PC-9 (cell line): Measurements from ENCODE around the gene RBMS2. TPM values are rescaled to one million over a fixed set of nuclear protein-coding genes. Genes with fewer than 3 reads are reported as not detected.

Experiments
- BruUV-seq: library from RNA; stranded (reverse); fragments of 400-500 nt; replicated peaks from 2 replicates; lab custom pipeline; 2021; lab: Mats Ljungman, UMichigan
- CTCF ChIA-PET: fragments of 300-600 bp; sonication (Branson Sonifier 250); formaldehyde crosslinking; loops from one replicate; lab custom pipeline; 2022; ENCODE audit warnings: antibody characterized with exemption; lab: Charles Lee
- POLR2A ChIA-PET: fragments of 300-600 bp; sonication (Branson Sonifier 250); formaldehyde crosslinking; loops from one replicate; lab custom pipeline; 2022; ENCODE audit warnings: antibody characterized with exemption; ENCODE audit not compliant: unreplicated experiment; lab: Charles Lee
- DNase-seq, 2 experiments: peaks; one replicate each; pipeline versions ENCODE4 v3.0.0 to v3.0.0-alpha.2; 2015 to 2022; ENCODE audit warnings: mixed read lengths in 1 of 2
- H2AFZ ChIP-seq: fragments of 200-600 bp; sonication (generic); 2 replicates; pipeline ENCODE4 v1.8.1; 2017; ENCODE audit warnings: antibody characterized with exemption
- H3F3A ChIP-seq: fragments of 200-600 bp; sonication (generic); 2 replicates; pipeline ENCODE4 v1.8.1; 2017; ENCODE audit warnings: antibody characterized with exemption, mild to moderate bottlenecking, low read depth; ENCODE audit not compliant: insufficient read depth
- H3K27ac ChIP-seq: fragments of 200-600 bp; sonication (generic); 2 replicates; pipeline ENCODE4 v1.6.1; 2016; ENCODE audit warnings: mixed run types
- H3K27me3 ChIP-seq: fragments of 200-600 bp; sonication (generic); 2 replicates; pipeline ENCODE4 v1.6.1; 2016; ENCODE audit warnings: low read depth, mixed run types; ENCODE audit not compliant: insufficient read depth
- H3K36me3 ChIP-seq: fragments of 200-600 bp; sonication (generic); 2 replicates; pipeline ENCODE4 v1.6.1; 2016; ENCODE audit warnings: low read depth, mixed run types
- H3K4me1 ChIP-seq: fragments of 200-600 bp; sonication (generic); replicated peaks from 2 replicates; pipeline ENCODE4 v1.6.1; 2016; ENCODE audit warnings: mixed run types; ENCODE audit not compliant: insufficient read depth
- H3K4me2 ChIP-seq: fragments of 200-600 bp; sonication (generic); 2 replicates; pipeline ENCODE4 v1.6.1; 2017; ENCODE audit warnings: mixed run types
- H3K4me3 ChIP-seq: fragments of 200-600 bp; sonication (generic); 2 replicates; pipeline ENCODE4 v1.6.1; 2016; ENCODE audit warnings: mixed run types
- H3K79me2 ChIP-seq: fragments of 200-600 bp; sonication (generic); 2 replicates; pipeline ENCODE4 v1.6.1; 2017; ENCODE audit warnings: low read depth, mixed run types
- H3K9me2 ChIP-seq: fragments of 200-600 bp; sonication (generic); 2 replicates; pipeline ENCODE4 v1.8.1; 2017; ENCODE audit warnings: mild to moderate bottlenecking; ENCODE audit not compliant: insufficient read depth
- H3K9me3 ChIP-seq: fragments of 200-600 bp; sonication (generic); 2 replicates; pipeline ENCODE4 v1.8.1; 2016; ENCODE audit warnings: low read depth; ENCODE audit not compliant: insufficient read depth
- H4K20me1 ChIP-seq: fragments of 200-600 bp; sonication (generic); 2 replicates; pipeline ENCODE4 v1.8.1; 2017; ENCODE audit not compliant: insufficient read depth
- EZH2 ChIP-seq: fragments of 200-600 bp; sonication (generic); IDR thresholded peaks from 2 replicates; pipeline ENCODE4 v1.8.0; 2017; ENCODE audit warnings: antibody characterized with exemption, low read depth
- intact Hi-C: fragments of 100-400 bp; cut with micrococcal nuclease; formaldehyde crosslinking; loops from one replicate; pipeline ENCODE4 v1.10.0; 2022; ENCODE audit not compliant: unreplicated experiment
- total RNA-seq: library from RNA; stranded (reverse); gene quantifications from 2 replicates; pipeline ENCODE4 v1.2.3, GENCODE V29; 2021
- TF ChIP-seq, protein P1 (sequence below): fragments of 200-600 bp; sonication (generic); conservative IDR thresholded peaks from 2 replicates; pipeline ENCODE4 v1.6.1; 2017; ENCODE audit warnings: mixed run types, antibody characterized with exemption, mild to moderate bottlenecking, moderate library complexity

Gene RBMS2
- total RNA-seq, 1 experiment from 2014 or later, result 81.8 TPM

GRCh38 chr12:56541631-56542030 lies 20.0 kb downstream of the RBMS2 start:
- Histone ChIP-seq H3K27ac (no peak overlapping the region), H3K4me2 (no peak overlapping the region), H3K4me1 (peaks cover 11% of the 10 kb centered on the region), H3K79me2 (peaks cover 46% of the 10 kb centered on the region), H3F3A (peaks cover 17% of the 10 kb centered on the region; the same call in 1 of the 2 replicates), H3K27me3 (no peaks in the 10 kb centered on the region), H3K4me3 (no peak overlapping the region), H4K20me1 (no peaks in the 10 kb centered on the region), H3K9me3 (no peaks in the 10 kb centered on the region), H2AFZ (no peak overlapping the region), H3K36me3 (0 out of 2 replicates have a peak, but pooled peaks cover 4% of the 10 kb centered on the region), H3K9me2 (no peaks in the 10 kb centered on the region)
- DNase-seq, result no peak
- intact Hi-C loops, result no loop called here
- BruUV-seq, result no TSS peak
- POLR2A ChIA-PET, result no interaction called here
- CTCF ChIA-PET, result interaction anchor here (0.6 kb wide), 1 partner anchor 490 kb away, joined by 3 read pairs; no protein-coding TSS in a partner anchor
- TF ChIP-seq EZH2, result no peak
- TF ChIP-seq, protein P1, sequence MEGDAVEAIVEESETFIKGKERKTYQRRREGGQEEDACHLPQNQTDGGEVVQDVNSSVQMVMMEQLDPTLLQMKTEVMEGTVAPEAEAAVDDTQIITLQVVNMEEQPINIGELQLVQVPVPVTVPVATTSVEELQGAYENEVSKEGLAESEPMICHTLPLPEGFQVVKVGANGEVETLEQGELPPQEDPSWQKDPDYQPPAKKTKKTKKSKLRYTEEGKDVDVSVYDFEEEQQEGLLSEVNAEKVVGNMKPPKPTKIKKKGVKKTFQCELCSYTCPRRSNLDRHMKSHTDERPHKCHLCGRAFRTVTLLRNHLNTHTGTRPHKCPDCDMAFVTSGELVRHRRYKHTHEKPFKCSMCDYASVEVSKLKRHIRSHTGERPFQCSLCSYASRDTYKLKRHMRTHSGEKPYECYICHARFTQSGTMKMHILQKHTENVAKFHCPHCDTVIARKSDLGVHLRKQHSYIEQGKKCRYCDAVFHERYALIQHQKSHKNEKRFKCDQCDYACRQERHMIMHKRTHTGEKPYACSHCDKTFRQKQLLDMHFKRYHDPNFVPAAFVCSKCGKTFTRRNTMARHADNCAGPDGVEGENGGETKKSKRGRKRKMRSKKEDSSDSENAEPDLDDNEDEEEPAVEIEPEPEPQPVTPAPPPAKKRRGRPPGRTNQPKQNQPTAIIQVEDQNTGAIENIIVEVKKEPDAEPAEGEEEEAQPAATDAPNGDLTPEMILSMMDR, result no peak

DNA sequence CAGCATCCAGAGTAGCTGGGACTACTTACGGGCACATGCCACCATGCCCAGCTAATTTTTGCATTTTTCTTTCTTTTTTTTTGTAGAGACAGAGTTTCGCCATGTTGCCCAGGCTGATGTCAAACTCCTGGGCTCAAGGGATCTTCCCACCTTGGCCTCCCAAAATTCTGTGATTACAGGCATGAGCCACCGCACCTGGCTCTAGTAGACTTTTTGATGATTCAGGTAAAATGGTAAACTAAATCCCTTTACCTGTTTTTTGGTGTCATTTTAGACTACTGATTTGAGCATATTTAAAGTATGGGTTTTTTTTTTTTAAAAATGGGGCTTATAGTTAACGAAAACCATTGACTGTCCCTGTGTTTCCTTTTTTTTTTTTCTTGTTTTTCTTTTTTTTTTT lies 20.5 kb downstream of the RBMS2 start:
- TF ChIP-seq EZH2, result no peak
- TF ChIP-seq, protein P1, result no peak
- Histone ChIP-seq H3K4me2 (no peak overlapping the region), H3K9me3 (no peaks in the 10 kb centered on the region), H2AFZ (no peak overlapping the region), H3K27ac (no peak overlapping the region), H3K4me1 (peaks cover 6% of the 10 kb centered on the region), H3K4me3 (no peak overlapping the region), H3K9me2 (no peaks in the 10 kb centered on the region), H3K36me3 (0 out of 2 replicates have a peak, but pooled peaks cover 4% of the 10 kb centered on the region), H3F3A (peaks cover 12% of the 10 kb centered on the region; the same call in 1 of the 2 replicates), H3K27me3 (no peaks in the 10 kb centered on the region), H4K20me1 (no peaks in the 10 kb centered on the region), H3K79me2 (peaks cover 41% of the 10 kb centered on the region)
- DNase-seq, result no peak
- intact Hi-C loops, result no loop called here
- BruUV-seq, result no TSS peak
- CTCF ChIA-PET, result no interaction called here
- POLR2A ChIA-PET, result no interaction called here

DNA sequence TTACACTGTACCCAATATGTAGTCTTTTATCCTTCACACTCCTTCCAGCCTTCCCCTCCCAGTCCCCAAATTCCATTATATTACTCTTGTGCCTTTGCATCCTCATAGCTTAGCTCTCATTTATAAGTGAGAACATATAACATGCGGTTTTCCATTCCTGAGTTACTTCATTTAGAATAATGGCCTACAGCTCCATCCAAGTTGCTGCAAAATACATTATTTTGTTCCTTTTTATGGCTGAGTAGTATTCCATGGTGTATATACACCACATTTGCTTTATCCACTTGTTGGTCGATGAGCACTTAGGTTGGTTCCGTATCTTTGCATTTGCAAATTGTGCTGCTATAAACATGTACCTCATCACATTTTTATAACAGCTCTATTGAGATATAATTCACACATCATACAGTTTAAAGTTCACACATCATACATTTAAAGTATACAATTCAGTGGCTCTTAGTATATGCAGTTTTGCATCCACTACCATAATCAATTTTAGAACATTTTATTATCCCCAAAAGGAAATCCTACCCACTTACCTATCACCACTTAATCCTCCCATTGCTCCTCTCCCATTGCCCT lies 23.5 kb downstream of the RBMS2 start:
- peaks cover 36% of the 10 kb centered on the region for H3K79me2 ChIP-seq
- no peaks in the 10 kb centered on the region for H3K4me1 ChIP-seq
- no peak overlapping the region for H3K4me2 ChIP-seq
- intact Hi-C loops, result no loop called here
- no peaks in the 10 kb centered on the region for H3K27me3 ChIP-seq
- ChIA-PET POLR2A (no interaction called here), CTCF (interaction anchor here (0.6 kb wide), 1 partner anchor 28 kb away, joined by 3 read pairs; no protein-coding TSS in a partner anchor)
- H3K9me3 ChIP-seq, result no peaks in the 10 kb centered on the region
- no peak for DNase-seq
- no peaks in the 10 kb centered on the region for H3K9me2 ChIP-seq
- H3K36me3 ChIP-seq, result 0 out of 2 replicates have a peak, but pooled peaks cover 4% of the 10 kb centered on the region
- 0 out of 2 replicates have a peak, but pooled peaks cover 4% of the 10 kb centered on the region for H4K20me1 ChIP-seq
- H2AFZ ChIP-seq, result no peak overlapping the region
- no TSS peak for BruUV-seq
- peaks cover 7% of the 10 kb centered on the region; the same call in 1 of the 2 replicates for H3F3A ChIP-seq
- TF ChIP-seq, protein P1, result no peak
- TF ChIP-seq EZH2, result no peak
- no peak overlapping the region for H3K4me3 ChIP-seq
- no peak overlapping the region for H3K27ac ChIP-seq
